ENCODE measurements around the gene NLRP7.

DNA sequence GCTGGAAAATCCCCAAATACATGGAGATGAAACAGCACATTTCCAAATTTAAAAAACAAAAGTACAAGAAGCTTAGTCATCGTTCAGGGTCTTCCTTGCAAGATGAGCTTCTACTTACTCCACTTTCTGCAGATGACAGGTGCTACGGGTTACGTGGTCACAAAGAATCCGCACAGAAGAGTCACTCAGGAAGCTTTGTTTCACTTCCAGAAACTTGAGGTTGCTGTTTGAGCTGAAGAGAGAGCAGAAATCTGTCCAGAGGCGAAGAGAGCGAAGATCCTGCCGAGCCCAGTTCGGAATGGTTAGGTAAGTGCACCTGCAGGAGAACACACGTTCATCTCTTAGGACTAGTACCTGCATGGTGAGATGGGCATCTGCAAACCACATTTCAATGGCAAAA lies 9.4 kb downstream of the NLRP7 start:
- no peak for TF ChIP-seq CTCF (IDR thresholded peaks at IDR 0.05)
- TF ChIP-seq POLR2AphosphoS5 (IDR thresholded peaks at IDR 0.05): no peak

All from prostate gland (tissue), 2 donors.